Measurements from ENCODE around the gene CDH4.

Gene CDH4

GRCh38 chr20:61879303-61879620 lies 627.2 kb downstream of the CDH4 start:
- DNase-seq: no peak

GRCh38 chr20:61879694-61880093 lies 627.6 kb downstream of the CDH4 start:
- no peaks in the 10 kb centered on the region for H3K9me3 ChIP-seq (ENCODE audit: insufficient read depth, low read length, severe bottlenecking)
- no peaks in the 10 kb centered on the region for H3K4me1 ChIP-seq (ENCODE audit: insufficient read depth, low read length)
- H3K27ac ChIP-seq (ENCODE audit: low read length): no peak overlapping the region
- H3K4me3 ChIP-seq (ENCODE audit: low read depth in 1 of 2, low read length in 2 of 2): no peak overlapping the region
- H3K79me2 ChIP-seq (ENCODE audit: insufficient read depth, low read length): no peaks in the 10 kb centered on the region
- H3K36me3 ChIP-seq (ENCODE audit: insufficient read depth, low read length): no peaks in the 10 kb centered on the region
- ATAC-seq (ENCODE audit: insufficient read depth, low read depth) (no peak), DNase-seq (no peak)
- no peak overlapping the region for H3K9ac ChIP-seq (ENCODE audit: low read depth, low read length)
- no peak overlapping the region for H3K4me2 ChIP-seq (ENCODE audit: insufficient read depth, low read length)
- peaks cover 10% of the 10 kb centered on the region for H4K20me1 ChIP-seq (ENCODE audit: insufficient read depth, low read length)
- TF ChIP-seq, protein P1, sequence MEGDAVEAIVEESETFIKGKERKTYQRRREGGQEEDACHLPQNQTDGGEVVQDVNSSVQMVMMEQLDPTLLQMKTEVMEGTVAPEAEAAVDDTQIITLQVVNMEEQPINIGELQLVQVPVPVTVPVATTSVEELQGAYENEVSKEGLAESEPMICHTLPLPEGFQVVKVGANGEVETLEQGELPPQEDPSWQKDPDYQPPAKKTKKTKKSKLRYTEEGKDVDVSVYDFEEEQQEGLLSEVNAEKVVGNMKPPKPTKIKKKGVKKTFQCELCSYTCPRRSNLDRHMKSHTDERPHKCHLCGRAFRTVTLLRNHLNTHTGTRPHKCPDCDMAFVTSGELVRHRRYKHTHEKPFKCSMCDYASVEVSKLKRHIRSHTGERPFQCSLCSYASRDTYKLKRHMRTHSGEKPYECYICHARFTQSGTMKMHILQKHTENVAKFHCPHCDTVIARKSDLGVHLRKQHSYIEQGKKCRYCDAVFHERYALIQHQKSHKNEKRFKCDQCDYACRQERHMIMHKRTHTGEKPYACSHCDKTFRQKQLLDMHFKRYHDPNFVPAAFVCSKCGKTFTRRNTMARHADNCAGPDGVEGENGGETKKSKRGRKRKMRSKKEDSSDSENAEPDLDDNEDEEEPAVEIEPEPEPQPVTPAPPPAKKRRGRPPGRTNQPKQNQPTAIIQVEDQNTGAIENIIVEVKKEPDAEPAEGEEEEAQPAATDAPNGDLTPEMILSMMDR (IDR thresholded peaks at IDR 0.05; ENCODE audit: borderline replicate concordance, extremely low read depth, low read length, poor library complexity, severe bottlenecking): no peak
- TF ChIP-seq EZH2 (IDR thresholded peaks at IDR 0.05; ENCODE audit: borderline replicate concordance, low read depth, low read length, severe bottlenecking): no peak
- H3K27me3 ChIP-seq (ENCODE audit: insufficient read depth, low read length, poor library complexity): no peaks in the 10 kb centered on the region
- no peak overlapping the region for H2AFZ ChIP-seq (ENCODE audit: low read depth, low read length)

More at GRCh38 chr20:61879303-61879620, 627.2 kb downstream of the CDH4 start:
- TF ChIP-seq, protein P1 (IDR thresholded peaks at IDR 0.05; ENCODE audit: borderline replicate concordance, extremely low read depth, low read length, poor library complexity, severe bottlenecking): no peak
- no peak for TF ChIP-seq EZH2 (IDR thresholded peaks at IDR 0.05; ENCODE audit: borderline replicate concordance, low read depth, low read length, severe bottlenecking)
- Histone ChIP-seq H4K20me1 (ENCODE audit: insufficient read depth, low read length) (peaks cover 10% of the 10 kb centered on the region), H3K9me3 (ENCODE audit: insufficient read depth, low read length, severe bottlenecking) (no peaks in the 10 kb centered on the region), H3K4me3 (ENCODE audit: low read depth in 1 of 2, low read length in 2 of 2) (no peak overlapping the region), H3K27me3 (ENCODE audit: insufficient read depth, low read length, poor library complexity) (no peaks in the 10 kb centered on the region), H3K4me1 (ENCODE audit: insufficient read depth, low read length) (no peaks in the 10 kb centered on the region), H3K9ac (ENCODE audit: low read depth, low read length) (no peak overlapping the region), H3K27ac (ENCODE audit: low read length) (no peak overlapping the region), H3K4me2 (ENCODE audit: insufficient read depth, low read length) (no peak overlapping the region), H3K79me2 (ENCODE audit: insufficient read depth, low read length) (no peaks in the 10 kb centered on the region), H3K36me3 (ENCODE audit: insufficient read depth, low read length) (no peaks in the 10 kb centered on the region), H2AFZ (ENCODE audit: low read depth, low read length) (no peak overlapping the region)
- ATAC-seq (ENCODE audit: insufficient read depth, low read depth): no peak

DNA sequence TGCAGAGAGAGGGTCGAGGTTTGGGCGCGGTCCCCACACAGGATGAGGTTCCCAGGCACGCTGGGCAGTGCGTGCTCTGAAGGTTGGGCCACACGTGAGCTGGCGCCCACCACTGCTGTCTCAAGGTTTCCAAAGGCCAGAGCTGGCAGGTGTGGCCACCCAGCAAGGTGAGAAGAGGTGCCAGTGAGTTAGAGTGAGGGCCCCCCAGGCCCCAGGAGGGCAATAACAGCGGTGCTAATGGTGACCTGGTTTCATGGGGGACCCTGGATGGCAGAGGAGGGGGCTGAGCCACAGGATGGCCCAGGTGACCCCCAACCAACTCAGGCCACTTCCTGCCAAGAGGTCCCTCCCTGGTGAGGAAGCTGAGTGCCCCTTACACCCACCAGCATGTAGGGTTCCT lies 628.6 kb downstream of the CDH4 start:
- DNase-seq (no peak), ATAC-seq (ENCODE audit: insufficient read depth, low read depth) (no peak)
- Histone ChIP-seq H3K27ac (ENCODE audit: low read length) (no peak overlapping the region), H3K4me2 (ENCODE audit: insufficient read depth, low read length) (no peak overlapping the region), H3K36me3 (ENCODE audit: insufficient read depth, low read length) (no peaks in the 10 kb centered on the region), H3K9ac (ENCODE audit: low read depth, low read length) (no peak overlapping the region), H3K4me1 (ENCODE audit: insufficient read depth, low read length) (no peaks in the 10 kb centered on the region), H4K20me1 (ENCODE audit: insufficient read depth, low read length) (peaks cover 7% of the 10 kb centered on the region), H3K4me3 (ENCODE audit: low read depth in 1 of 2, low read length in 2 of 2) (no peak overlapping the region), H2AFZ (ENCODE audit: low read depth, low read length) (no peak overlapping the region), H3K79me2 (ENCODE audit: insufficient read depth, low read length) (no peaks in the 10 kb centered on the region), H3K27me3 (ENCODE audit: insufficient read depth, low read length, poor library complexity) (no peaks in the 10 kb centered on the region), H3K9me3 (ENCODE audit: insufficient read depth, low read length, severe bottlenecking) (no peaks in the 10 kb centered on the region)
- TF ChIP-seq, protein P1 (IDR thresholded peaks at IDR 0.05; ENCODE audit: borderline replicate concordance, extremely low read depth, low read length, poor library complexity, severe bottlenecking): no peak
- TF ChIP-seq EZH2 (IDR thresholded peaks at IDR 0.05; ENCODE audit: borderline replicate concordance, low read depth, low read length, severe bottlenecking): no peak

- H3K79me2 ChIP-seq (ENCODE audit: insufficient read depth, low read length): no peaks in the 10 kb centered on the region
- no peaks in the 10 kb centered on the region for H3K27me3 ChIP-seq (ENCODE audit: insufficient read depth, low read length, poor library complexity)
- DNase-seq: no peak
- H3K4me2 ChIP-seq (ENCODE audit: insufficient read depth, low read length): no peak overlapping the region
- no peak overlapping the region for H3K27ac ChIP-seq (ENCODE audit: low read length)
- no peak overlapping the region for H3K4me3 ChIP-seq (ENCODE audit: low read depth in 1 of 2, low read length in 2 of 2)
- no peak overlapping the region for H2AFZ ChIP-seq (ENCODE audit: low read depth, low read length)
- H3K4me1 ChIP-seq (ENCODE audit: insufficient read depth, low read length): no peaks in the 10 kb centered on the region
- no peak for ATAC-seq (ENCODE audit: insufficient read depth, low read depth)
- no peak overlapping the region for H3K9ac ChIP-seq (ENCODE audit: low read depth, low read length)
- peaks cover 7% of the 10 kb centered on the region for H4K20me1 ChIP-seq (ENCODE audit: insufficient read depth, low read length)
- H3K36me3 ChIP-seq (ENCODE audit: insufficient read depth, low read length): no peaks in the 10 kb centered on the region
- H3K9me3 ChIP-seq (ENCODE audit: insufficient read depth, low read length, severe bottlenecking): no peaks in the 10 kb centered on the region
- no peak for TF ChIP-seq EZH2 (IDR thresholded peaks at IDR 0.05; ENCODE audit: borderline replicate concordance, low read depth, low read length, severe bottlenecking)
- TF ChIP-seq, protein P1 (IDR thresholded peaks at IDR 0.05; ENCODE audit: borderline replicate concordance, extremely low read depth, low read length, poor library complexity, severe bottlenecking): no peak
These were observed 629.4 kb downstream of the CDH4 start for GRCh38 chr20:61881416-61881815.
